SH-SY5Y (cell line): Measurements from ENCODE around the gene PRDM13.

Experiments used
- GATA2 ChIP-seq: IDR thresholded peaks from 2 replicates; pipeline ENCODE4 v1.6.1; 2011; ENCODE audit warnings: mild to moderate bottlenecking, low read depth, low read length
- GATA3 ChIP-seq: IDR thresholded peaks from 2 replicates; pipeline ENCODE4 v1.6.1; 2011; ENCODE audit warnings: low read depth, mild to moderate bottlenecking, low read length, moderate library complexity

GRCh38 chr6:99618649-99619408 lies 12.2 kb downstream of the PRDM13 start:
- no peak for TF ChIP-seq GATA3
- no peak for TF ChIP-seq GATA2
